IPS-18c (cell line): ENCODE measurements around the gene TTC33.
"Not testable (repeated sequence)": the region's sequence is repeated elsewhere in the genome, so short reads cannot be mapped to it uniquely, and the experiment has no call there.

Experiments
- H3K4me3 ChIP-seq: 2 replicates; pipeline ENCODE4 v1.7.0; 2013; ENCODE audit warnings: low read depth, mild to moderate bottlenecking, low read length, moderate library complexity; ENCODE audit not compliant: insufficient read depth
- H3K9me3 ChIP-seq: one replicate; pipeline ENCODE4 v1.6.1; 2013; ENCODE audit warnings: mild to moderate bottlenecking, low read length, moderate library complexity; ENCODE audit not compliant: control insufficient read depth, insufficient read depth

Gene TTC33

GRCh38 chr5:40614923-40615585 lies 140.7 kb downstream of the TTC33 start:
- no peaks in the 10 kb centered on the region for H3K9me3 ChIP-seq
- no peak overlapping the region for H3K4me3 ChIP-seq

- H3K4me3 ChIP-seq: no peak overlapping the region
- H3K9me3 ChIP-seq: no peaks in the 10 kb centered on the region
Observed at GRCh38 chr5:40614466-40614865, 141.3 kb downstream of the TTC33 start.

GRCh38 chr5:40607202-40607601 lies 148.6 kb downstream of the TTC33 start:
- H3K4me3 ChIP-seq: no peak overlapping the region
- no peaks in the 10 kb centered on the region for H3K9me3 ChIP-seq

- Histone ChIP-seq H3K4me3 (no peak overlapping the region), H3K9me3 (no peaks in the 10 kb centered on the region)
Observed at GRCh38 chr5:40606077-40606765, 149.5 kb downstream of the TTC33 start.

- Histone ChIP-seq H3K4me3 (no peak overlapping the region), H3K9me3 (no peaks in the 10 kb centered on the region)
Observed at GRCh38 chr5:40605295-40605958, 150.3 kb downstream of the TTC33 start.

GRCh38 chr5:40603378-40603777 lies 152.4 kb downstream of the TTC33 start:
- H3K4me3 ChIP-seq: no peak overlapping the region
- peaks cover 2% of the 10 kb centered on the region for H3K9me3 ChIP-seq

- peaks cover 2% of the 10 kb centered on the region for H3K9me3 ChIP-seq
- H3K4me3 ChIP-seq: no peak overlapping the region
Observed at GRCh38 chr5:40601198-40601868, 154.4 kb downstream of the TTC33 start.

- peaks cover 2% of the 10 kb centered on the region for H3K9me3 ChIP-seq
- H3K4me3 ChIP-seq: no peak overlapping the region
Observed at GRCh38 chr5:40600383-40600782, 155.4 kb downstream of the TTC33 start.

GRCh38 chr5:40599676-40600075 lies 156.1 kb downstream of the TTC33 start:
- no peak overlapping the region for H3K4me3 ChIP-seq
- peaks cover 2% of the 10 kb centered on the region for H3K9me3 ChIP-seq

GRCh38 chr5:40594811-40595210 lies 160.9 kb downstream of the TTC33 start:
- Histone ChIP-seq H3K4me3 (no peak overlapping the region), H3K9me3 (peaks cover 2% of the 10 kb centered on the region)

GRCh38 chr5:40591727-40592396 lies 163.9 kb downstream of the TTC33 start:
- H3K9me3 ChIP-seq, H3K4me3 ChIP-seq: not testable (repeated sequence)

- Histone ChIP-seq H3K9me3 (no peaks in the 10 kb centered on the region), H3K4me3 (no peak overlapping the region)
Observed at GRCh38 chr5:40587376-40587775, 168.4 kb downstream of the TTC33 start.

- Histone ChIP-seq H3K4me3 (no peak overlapping the region), H3K9me3 (no peaks in the 10 kb centered on the region)
Observed at GRCh38 chr5:40585537-40586267, 170.1 kb downstream of the TTC33 start.

GRCh38 chr5:40584054-40584453 lies 171.7 kb downstream of the TTC33 start:
- Histone ChIP-seq H3K9me3 (no peaks in the 10 kb centered on the region), H3K4me3 (no peak overlapping the region)

- no peak overlapping the region for H3K4me3 ChIP-seq
- H3K9me3 ChIP-seq: no peaks in the 10 kb centered on the region
Observed at GRCh38 chr5:40578501-40579451, 177.0 kb downstream of the TTC33 start.

GRCh38 chr5:40577718-40578117 lies 178.0 kb downstream of the TTC33 start:
- no peaks in the 10 kb centered on the region for H3K9me3 ChIP-seq
- no peak overlapping the region for H3K4me3 ChIP-seq
